Measurements from ENCODE around the gene CCNI.
"Not testable (repeated sequence)": the region's sequence is repeated elsewhere in the genome, so short reads cannot be mapped to it uniquely, and the experiment has no call there.

CCNI gene

GRCh38 chr4:77073106-77073809, 2.5 kb downstream of the CCNI start:
- Histone ChIP-seq H3K9me3 (ENCODE audit: control insufficient read depth, low read length) (no peaks in the 10 kb centered on the region), H3K79me2 (peaks cover 4% of the 10 kb centered on the region), H3K36me3 (ENCODE audit: control insufficient read depth, insufficient read depth, low read length) (no peaks in the 10 kb centered on the region), H3K4me1 (no peaks in the 10 kb centered on the region), H2AFZ (no peak overlapping the region), H3K4me3 (ENCODE audit: low read depth, low read length) (peak overlapping the region; percentile 57), H3K4me2 (ENCODE audit: low read length) (peak overlapping the region; percentile 54), H3K27ac (peak overlapping the region; percentile 29), H3K27me3 (ENCODE audit: control insufficient read depth, insufficient read depth, low read length) (no peaks in the 10 kb centered on the region), H3K9ac (no peak overlapping the region)
- no peak for TF ChIP-seq CTCF (IDR thresholded peaks at IDR 0.05)

GRCh38 chr4:77072195-77072753, 3.5 kb downstream of the CCNI start:
- Histone ChIP-seq H3K27ac (no peak overlapping the region), H3K4me2 (ENCODE audit: low read length) (peak overlapping the region; percentile 6), H3K9me3 (ENCODE audit: control insufficient read depth, low read length) (no peaks in the 10 kb centered on the region), H3K4me3 (ENCODE audit: low read depth, low read length) (no peak overlapping the region), H3K27me3 (ENCODE audit: control insufficient read depth, insufficient read depth, low read length) (no peaks in the 10 kb centered on the region), H3K9ac (no peak overlapping the region), H2AFZ (no peak overlapping the region), H3K79me2 (peaks cover 4% of the 10 kb centered on the region), H3K36me3 (ENCODE audit: control insufficient read depth, insufficient read depth, low read length) (no peaks in the 10 kb centered on the region), H3K4me1 (no peaks in the 10 kb centered on the region)
- no peak for TF ChIP-seq CTCF (IDR thresholded peaks at IDR 0.05)

GRCh38 chr4:77069514-77069913, 6.3 kb downstream of the CCNI start:
- H3K36me3 ChIP-seq (ENCODE audit: control insufficient read depth, insufficient read depth, low read length); H3K27me3 ChIP-seq (ENCODE audit: control insufficient read depth, insufficient read depth, low read length); H3K27ac ChIP-seq; H3K4me2 ChIP-seq (ENCODE audit: low read length); H3K9ac ChIP-seq; H3K4me3 ChIP-seq (ENCODE audit: low read depth, low read length); H3K9me3 ChIP-seq (ENCODE audit: control insufficient read depth, low read length); H3K4me1 ChIP-seq; H2AFZ ChIP-seq; H3K79me2 ChIP-seq: not testable (repeated sequence)

- no peak for TF ChIP-seq CTCF (IDR thresholded peaks at IDR 0.05)
- Histone ChIP-seq H3K36me3 (ENCODE audit: control insufficient read depth, insufficient read depth, low read length) (no peaks in the 10 kb centered on the region), H3K27me3 (ENCODE audit: control insufficient read depth, insufficient read depth, low read length) (no peaks in the 10 kb centered on the region)
Observed at GRCh38 chr4:77065382-77065781, 10.4 kb downstream of the CCNI start.

GRCh38 chr4:77062856-77063255, 12.9 kb downstream of the CCNI start:
- H3K4me3 ChIP-seq (ENCODE audit: low read depth, low read length): no peak overlapping the region
- H3K9ac ChIP-seq: no peak overlapping the region
- peaks cover 3% of the 10 kb centered on the region for H3K79me2 ChIP-seq
- H3K27me3 ChIP-seq (ENCODE audit: control insufficient read depth, insufficient read depth, low read length): no peaks in the 10 kb centered on the region
- no peaks in the 10 kb centered on the region for H3K4me1 ChIP-seq
- no peak overlapping the region for H2AFZ ChIP-seq
- no peak overlapping the region for H3K27ac ChIP-seq
- no peak for TF ChIP-seq CTCF (IDR thresholded peaks at IDR 0.05)
- H3K4me2 ChIP-seq (ENCODE audit: low read length): no peak overlapping the region
- H3K9me3 ChIP-seq (ENCODE audit: control insufficient read depth, low read length): no peaks in the 10 kb centered on the region
- H3K36me3 ChIP-seq (ENCODE audit: control insufficient read depth, insufficient read depth, low read length): no peaks in the 10 kb centered on the region

More at GRCh38 chr4:77065382-77065781, 10.4 kb downstream of the CCNI start:
- H3K27ac ChIP-seq: no peak overlapping the region
- no peaks in the 10 kb centered on the region for H3K9me3 ChIP-seq (ENCODE audit: control insufficient read depth, low read length)
- H3K4me1 ChIP-seq: no peaks in the 10 kb centered on the region
- H2AFZ ChIP-seq: no peak overlapping the region
- peaks cover 7% of the 10 kb centered on the region for H3K79me2 ChIP-seq
- H3K4me2 ChIP-seq (ENCODE audit: low read length): no peak overlapping the region
- no peak overlapping the region for H3K9ac ChIP-seq
- H3K4me3 ChIP-seq (ENCODE audit: low read depth, low read length): no peak overlapping the region
